GM12878 (cell line): ENCODE measurements around the gene ZNF106.

Source experiments
- GATAD2B ChIP-seq: fragments of 450-650 bp; conservative IDR thresholded peaks from 2 replicates; pipeline ENCODE4 v1.6.1; 2017; ENCODE audit warnings: low read depth, mild to moderate bottlenecking, moderate library complexity
- SP1 ChIP-seq: IDR thresholded peaks from one replicate; pipeline ENCODE4 v1.6.1; 2011; ENCODE audit warnings: low read depth, low read length

GRCh38 chr15:42474827-42475226 is 16.1 kb downstream of the ZNF106 start:
- TF ChIP-seq SP1, result no peak
- no peak for TF ChIP-seq GATAD2B
